ENCODE data around the gene APOA5. TPM values are rescaled to one million over a fixed set of nuclear protein-coding genes. Genes with fewer than 3 reads are reported as not detected.

APOA5 gene
- total and polyA plus RNA-seq, 2 of the 13 experiments (the other 11 are each of a cell fraction or from before 2014, with no cell fraction given) = 44.0 to 49.1 TPM

DNA sequence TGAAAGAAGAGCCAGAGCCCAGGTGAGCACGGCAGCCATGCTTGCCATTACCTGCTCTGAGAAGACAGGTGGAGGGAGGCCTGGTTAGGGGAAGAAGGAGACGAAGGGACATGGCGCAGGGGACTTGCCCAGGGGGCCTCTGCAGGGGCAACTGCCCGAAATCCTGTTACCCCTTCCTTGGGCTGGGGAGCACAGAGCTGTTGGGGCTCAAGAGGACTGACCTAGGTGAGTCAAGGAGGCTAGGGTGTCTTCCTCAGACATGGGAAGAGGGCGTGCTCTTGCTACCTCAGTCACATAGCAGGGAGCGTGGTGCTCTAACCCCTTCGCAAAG lies at the start of gene APOA5 (continued):
- TF ChIP-seq, protein P1, sequence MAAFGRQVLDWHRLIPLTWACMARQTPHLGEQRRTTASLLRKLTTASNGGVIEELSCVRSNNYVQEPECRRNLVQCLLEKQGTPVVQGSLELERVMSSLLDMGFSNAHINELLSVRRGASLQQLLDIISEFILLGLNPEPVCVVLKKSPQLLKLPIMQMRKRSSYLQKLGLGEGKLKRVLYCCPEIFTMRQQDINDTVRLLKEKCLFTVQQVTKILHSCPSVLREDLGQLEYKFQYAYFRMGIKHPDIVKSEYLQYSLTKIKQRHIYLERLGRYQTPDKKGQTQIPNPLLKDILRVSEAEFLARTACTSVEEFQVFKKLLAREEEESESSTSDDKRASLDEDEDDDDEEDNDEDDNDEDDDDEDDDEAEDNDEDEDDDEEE (CRISPR knock-in tag; IDR thresholded peaks at IDR 0.05) = 0 out of 2 replicates have a peak, but pooled peaks have one; percentile 34
- TF ChIP-seq ZNF510 (CRISPR knock-in tag; IDR thresholded peaks at IDR 0.05; ENCODE audit: low read depth) (no peak), TOE1 (CRISPR knock-in tag; IDR thresholded peaks at IDR 0.05) (no peak), ZFP36L2 (CRISPR knock-in tag; IDR thresholded peaks at IDR 0.05) (no peak), SCMH1 (CRISPR knock-in tag; IDR thresholded peaks at IDR 0.05; ENCODE audit: borderline replicate concordance) (no peak), NKX3-1 (CRISPR knock-in tag; IDR thresholded peaks at IDR 0.05) (no peak), JUND (CRISPR knock-in tag; IDR thresholded peaks at IDR 0.05) (no peak), FOXA1 (IDR thresholded peaks at IDR 0.05) (no peak), FOXA1 (CRISPR knock-in tag; IDR thresholded peaks at IDR 0.05) (no peak), KDM2A (CRISPR knock-in tag; IDR thresholded peaks at IDR 0.05; ENCODE audit: borderline replicate concordance, low read depth) (no peak), CHD4 (IDR thresholded peaks at IDR 0.05; ENCODE audit: borderline replicate concordance, low read length) (no peak), ZNF12 (CRISPR knock-in tag; IDR thresholded peaks at IDR 0.05) (no peak), PCBP1 (IDR thresholded peaks at IDR 0.05; ENCODE audit: borderline replicate concordance, low read depth, low read length) (no peak), ZNF678 (CRISPR knock-in tag; IDR thresholded peaks at IDR 0.05) (no peak), ELF1 (CRISPR knock-in tag; IDR thresholded peaks at IDR 0.05) (no peak), CENPX (CRISPR knock-in tag; IDR thresholded peaks at IDR 0.05) (no peak), ZKSCAN8 (CRISPR knock-in tag; IDR thresholded peaks at IDR 0.05; ENCODE audit: borderline replicate concordance) (no peak), TBX2 (CRISPR knock-in tag; IDR thresholded peaks at IDR 0.05; ENCODE audit: borderline replicate concordance) (no peak)
- TF ChIP-seq, protein P2, sequence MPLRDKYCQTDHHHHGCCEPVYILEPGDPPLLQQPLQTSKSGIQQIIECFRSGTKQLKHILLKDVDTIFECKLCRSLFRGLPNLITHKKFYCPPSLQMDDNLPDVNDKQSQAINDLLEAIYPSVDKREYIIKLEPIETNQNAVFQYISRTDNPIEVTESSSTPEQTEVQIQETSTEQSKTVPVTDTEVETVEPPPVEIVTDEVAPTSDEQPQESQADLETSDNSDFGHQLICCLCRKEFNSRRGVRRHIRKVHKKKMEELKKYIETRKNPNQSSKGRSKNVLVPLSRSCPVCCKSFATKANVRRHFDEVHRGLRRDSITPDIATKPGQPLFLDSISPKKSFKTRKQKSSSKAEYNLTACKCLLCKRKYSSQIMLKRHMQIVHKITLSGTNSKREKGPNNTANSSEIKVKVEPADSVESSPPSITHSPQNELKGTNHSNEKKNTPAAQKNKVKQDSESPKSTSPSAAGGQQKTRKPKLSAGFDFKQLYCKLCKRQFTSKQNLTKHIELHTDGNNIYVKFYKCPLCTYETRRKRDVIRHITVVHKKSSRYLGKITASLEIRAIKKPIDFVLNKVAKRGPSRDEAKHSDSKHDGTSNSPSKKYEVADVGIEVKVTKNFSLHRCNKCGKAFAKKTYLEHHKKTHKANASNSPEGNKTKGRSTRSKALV (CRISPR knock-in tag; IDR thresholded peaks at IDR 0.05) = no peak
- TF ChIP-seq, protein P3, sequence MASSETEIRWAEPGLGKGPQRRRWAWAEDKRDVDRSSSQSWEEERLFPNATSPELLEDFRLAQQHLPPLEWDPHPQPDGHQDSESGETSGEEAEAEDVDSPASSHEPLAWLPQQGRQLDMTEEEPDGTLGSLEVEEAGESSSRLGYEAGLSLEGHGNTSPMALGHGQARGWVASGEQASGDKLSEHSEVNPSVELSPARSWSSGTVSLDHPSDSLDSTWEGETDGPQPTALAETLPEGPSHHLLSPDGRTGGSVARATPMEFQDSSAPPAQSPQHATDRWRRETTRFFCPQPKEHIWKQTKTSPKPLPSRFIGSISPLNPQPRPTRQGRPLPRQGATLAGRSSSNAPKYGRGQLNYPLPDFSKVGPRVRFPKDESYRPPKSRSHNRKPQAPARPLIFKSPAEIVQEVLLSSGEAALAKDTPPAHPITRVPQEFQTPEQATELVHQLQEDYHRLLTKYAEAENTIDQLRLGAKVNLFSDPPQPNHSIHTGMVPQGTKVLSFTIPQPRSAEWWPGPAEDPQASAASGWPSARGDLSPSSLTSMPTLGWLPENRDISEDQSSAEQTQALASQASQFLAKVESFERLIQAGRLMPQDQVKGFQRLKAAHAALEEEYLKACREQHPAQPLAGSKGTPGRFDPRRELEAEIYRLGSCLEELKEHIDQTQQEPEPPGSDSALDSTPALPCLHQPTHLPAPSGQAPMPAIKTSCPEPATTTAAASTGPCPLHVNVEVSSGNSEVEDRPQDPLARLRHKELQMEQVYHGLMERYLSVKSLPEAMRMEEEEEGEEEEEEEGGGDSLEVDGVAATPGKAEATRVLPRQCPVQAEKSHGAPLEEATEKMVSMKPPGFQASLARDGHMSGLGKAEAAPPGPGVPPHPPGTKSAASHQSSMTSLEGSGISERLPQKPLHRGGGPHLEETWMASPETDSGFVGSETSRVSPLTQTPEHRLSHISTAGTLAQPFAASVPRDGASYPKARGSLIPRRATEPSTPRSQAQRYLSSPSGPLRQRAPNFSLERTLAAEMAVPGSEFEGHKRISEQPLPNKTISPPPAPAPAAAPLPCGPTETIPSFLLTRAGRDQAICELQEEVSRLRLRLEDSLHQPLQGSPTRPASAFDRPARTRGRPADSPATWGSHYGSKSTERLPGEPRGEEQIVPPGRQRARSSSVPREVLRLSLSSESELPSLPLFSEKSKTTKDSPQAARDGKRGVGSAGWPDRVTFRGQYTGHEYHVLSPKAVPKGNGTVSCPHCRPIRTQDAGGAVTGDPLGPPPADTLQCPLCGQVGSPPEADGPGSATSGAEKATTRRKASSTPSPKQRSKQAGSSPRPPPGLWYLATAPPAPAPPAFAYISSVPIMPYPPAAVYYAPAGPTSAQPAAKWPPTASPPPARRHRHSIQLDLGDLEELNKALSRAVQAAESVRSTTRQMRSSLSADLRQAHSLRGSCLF (CRISPR knock-in tag; IDR thresholded peaks at IDR 0.05; ENCODE audit: borderline replicate concordance) = no peak
- TF ChIP-seq, protein P4, sequence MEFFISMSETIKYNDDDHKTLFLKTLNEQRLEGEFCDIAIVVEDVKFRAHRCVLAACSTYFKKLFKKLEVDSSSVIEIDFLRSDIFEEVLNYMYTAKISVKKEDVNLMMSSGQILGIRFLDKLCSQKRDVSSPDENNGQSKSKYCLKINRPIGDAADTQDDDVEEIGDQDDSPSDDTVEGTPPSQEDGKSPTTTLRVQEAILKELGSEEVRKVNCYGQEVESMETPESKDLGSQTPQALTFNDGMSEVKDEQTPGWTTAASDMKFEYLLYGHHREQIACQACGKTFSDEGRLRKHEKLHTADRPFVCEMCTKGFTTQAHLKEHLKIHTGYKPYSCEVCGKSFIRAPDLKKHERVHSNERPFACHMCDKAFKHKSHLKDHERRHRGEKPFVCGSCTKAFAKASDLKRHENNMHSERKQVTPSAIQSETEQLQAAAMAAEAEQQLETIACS (CRISPR knock-in tag; IDR thresholded peaks at IDR 0.05) = no peak
- TF ChIP-seq, protein P5, sequence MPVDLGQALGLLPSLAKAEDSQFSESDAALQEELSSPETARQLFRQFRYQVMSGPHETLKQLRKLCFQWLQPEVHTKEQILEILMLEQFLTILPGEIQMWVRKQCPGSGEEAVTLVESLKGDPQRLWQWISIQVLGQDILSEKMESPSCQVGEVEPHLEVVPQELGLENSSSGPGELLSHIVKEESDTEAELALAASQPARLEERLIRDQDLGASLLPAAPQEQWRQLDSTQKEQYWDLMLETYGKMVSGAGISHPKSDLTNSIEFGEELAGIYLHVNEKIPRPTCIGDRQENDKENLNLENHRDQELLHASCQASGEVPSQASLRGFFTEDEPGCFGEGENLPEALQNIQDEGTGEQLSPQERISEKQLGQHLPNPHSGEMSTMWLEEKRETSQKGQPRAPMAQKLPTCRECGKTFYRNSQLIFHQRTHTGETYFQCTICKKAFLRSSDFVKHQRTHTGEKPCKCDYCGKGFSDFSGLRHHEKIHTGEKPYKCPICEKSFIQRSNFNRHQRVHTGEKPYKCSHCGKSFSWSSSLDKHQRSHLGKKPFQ (CRISPR knock-in tag; IDR thresholded peaks at IDR 0.05; ENCODE audit: insufficient replicate concordance) = no peak

Data from HepG2 (cell line).